GM19238 (cell line): Measurements from ENCODE around the gene ZFYVE1.
"Not testable (repeated sequence)": the region's sequence is repeated elsewhere in the genome, so short reads cannot be mapped to it uniquely, and the experiment has no call there.

ENCODE experiments used
- DNase-seq: peaks from one replicate; pipeline ENCODE4 v3.0.0; 2011; ENCODE audit warnings: low spot score; ENCODE audit not compliant: insufficient read length

Gene ZFYVE1

DNA sequence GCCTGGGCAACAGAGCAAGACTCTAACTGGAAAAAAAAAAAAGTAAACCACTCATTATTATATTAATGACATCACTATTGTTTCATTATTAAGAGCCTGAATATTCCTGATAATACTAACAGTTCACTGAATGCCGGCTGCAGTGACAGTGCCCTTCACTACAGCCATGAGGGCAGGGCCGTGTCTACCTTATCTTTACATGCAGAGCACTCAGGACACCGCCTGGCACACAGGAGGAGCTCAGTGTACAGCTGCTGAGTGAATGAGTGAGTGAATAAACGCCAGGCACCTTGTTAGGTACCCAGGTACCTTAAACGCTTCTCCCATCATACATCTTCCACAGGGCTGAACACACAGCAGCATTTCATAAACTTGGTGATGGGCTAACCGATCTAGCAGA is 23.2 kb downstream of the ZFYVE1 start:
- DNase-seq = no peak

DNA sequence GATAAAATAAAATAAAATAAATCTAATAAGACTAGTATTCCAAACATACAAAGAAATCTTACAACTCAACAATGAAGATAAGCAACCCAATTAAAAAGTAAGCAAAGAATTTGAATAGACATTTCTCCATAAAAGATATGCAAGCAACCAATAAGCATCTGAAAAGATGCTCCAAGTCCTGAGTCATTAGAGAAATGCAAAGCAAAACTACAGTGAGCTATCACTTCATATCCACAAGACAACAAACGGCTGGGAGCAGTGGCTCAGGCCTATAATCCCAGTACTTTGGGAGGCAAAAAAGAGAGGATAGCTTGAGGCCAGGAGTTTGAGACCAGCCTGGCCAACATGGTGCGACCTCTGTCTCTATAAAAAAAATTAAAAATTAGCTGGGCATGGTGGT is 26.8 kb downstream of the ZFYVE1 start:
- no peak for DNase-seq

DNA sequence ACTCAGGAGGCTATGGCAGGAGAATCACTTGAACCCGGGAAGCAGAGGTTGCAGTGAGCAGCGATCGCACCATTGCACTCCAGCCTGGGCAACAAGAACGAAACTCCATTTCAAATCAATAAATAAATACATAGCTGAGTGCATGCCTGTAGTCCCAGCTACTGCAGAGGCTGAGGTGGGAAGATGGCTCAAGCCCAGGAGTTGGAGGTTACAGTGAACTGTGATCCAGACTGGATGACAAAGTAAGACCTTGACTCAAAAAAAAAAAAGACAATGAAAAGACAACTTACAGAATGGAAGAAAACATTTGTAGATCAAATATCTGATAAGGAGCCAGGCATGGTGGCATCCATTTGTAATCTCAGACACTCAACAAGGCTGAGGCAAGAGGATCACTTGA is 27.6 kb downstream of the ZFYVE1 start:
- DNase-seq = no peak

DNA sequence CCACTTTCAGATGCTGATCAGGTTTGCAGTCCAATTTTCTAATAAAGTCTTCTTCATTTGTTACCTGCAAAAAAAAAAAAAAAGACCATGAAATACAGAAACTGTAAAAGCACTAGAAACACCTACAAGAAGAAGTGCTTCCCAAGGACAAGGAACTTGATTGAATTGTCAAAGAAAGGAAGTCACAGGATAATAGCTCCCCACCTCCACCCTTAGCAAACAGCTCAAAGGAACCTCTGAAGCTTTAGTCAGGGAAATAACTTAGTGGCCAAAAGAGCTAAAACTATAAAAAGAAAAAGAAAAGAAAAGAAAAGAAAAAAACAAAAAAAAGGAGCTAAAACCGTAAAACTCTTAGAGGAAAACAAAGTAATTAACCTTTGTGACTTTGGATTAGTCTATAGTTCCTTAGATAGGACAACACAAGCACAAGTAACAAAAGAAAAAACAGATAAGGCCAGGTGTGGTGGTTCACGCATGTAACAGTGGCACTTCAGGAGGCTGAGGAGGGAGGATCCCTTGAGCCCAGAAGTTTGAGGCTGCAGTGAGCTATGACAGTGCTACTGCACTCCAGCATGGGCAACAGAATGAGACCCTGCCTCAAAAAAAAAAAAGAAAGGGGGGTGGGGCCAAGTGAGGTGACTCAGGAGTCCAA is 28.5 kb downstream of the ZFYVE1 start:
- DNase-seq = no peak

DNA sequence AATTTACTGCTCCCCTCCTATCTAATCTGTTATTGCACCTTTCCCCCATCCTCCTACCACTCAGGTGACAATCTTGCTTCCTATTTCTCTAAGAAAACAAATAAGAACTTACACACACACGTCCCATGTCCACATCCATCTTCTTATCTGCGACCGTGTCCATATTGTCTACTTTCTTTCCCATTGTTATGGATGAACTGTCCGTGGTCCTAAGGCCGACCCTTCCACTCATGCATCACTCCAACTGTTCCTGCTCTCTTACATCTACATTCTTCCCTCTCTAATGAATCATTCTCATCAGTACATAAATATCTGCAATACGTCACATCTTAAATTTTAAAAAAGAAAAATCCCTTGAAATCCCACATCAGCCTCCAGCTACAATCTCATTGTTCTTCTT is 30.0 kb downstream of the ZFYVE1 start:
- DNase-seq = no peak

DNA sequence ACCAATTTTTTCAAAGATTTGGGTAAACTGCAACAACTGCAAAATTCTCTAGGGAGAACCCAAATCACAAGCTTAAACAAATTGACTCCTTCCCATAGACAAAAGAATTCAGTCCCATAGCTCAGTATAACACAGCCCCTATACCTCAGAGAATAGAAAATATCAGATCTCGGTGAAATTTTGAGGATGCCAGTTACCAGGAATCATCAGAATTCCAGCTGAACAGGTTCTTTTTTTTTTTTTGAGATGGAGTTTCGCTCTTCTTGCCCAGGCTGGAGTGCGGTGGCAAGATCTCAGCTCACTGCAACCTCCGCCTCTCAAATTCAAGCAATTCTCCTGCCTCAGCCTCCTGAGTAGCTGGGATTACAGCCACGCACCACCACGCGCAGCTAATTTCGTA is 36.7 kb downstream of the ZFYVE1 start:
- no peak for DNase-seq

DNA sequence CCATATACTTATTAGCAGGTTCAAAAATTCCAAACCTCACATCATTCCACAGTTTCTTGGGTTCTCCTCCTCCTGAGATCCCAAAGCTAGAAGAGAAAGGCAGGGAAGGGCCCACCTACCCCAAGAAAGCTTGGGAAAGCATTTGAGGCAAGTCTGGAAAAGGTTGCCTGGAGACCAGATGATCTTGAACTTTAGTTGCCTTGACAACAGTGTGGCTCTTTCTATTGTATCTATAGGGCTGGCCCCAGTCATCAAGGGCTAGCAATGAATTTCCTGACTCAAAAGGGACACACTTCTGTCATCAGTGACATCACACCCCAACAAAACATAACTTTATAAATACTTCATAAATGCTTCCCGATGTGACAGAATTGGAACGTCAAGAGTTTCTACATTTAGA is 40.0 kb downstream of the ZFYVE1 start:
- no peak for DNase-seq

DNA sequence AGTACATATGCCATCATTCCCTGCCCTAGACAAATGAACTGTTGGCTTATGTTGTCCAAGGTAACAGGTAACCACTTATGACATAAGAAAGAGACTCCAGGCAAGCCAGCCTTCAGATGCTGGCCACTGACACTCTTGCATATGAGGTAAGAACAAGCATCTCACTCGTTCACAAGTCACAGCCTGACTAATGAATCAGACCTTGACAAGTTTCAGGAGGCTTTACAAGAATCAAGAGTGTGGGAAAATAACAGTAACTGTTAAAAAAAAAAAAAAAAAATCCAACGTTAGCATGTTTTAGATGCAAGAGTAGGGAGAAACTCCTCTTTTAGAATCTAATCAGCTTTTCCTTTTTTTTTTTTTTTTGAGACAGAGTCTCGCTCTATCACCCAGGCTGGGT is 40.7 kb downstream of the ZFYVE1 start:
- DNase-seq = no peak

DNA sequence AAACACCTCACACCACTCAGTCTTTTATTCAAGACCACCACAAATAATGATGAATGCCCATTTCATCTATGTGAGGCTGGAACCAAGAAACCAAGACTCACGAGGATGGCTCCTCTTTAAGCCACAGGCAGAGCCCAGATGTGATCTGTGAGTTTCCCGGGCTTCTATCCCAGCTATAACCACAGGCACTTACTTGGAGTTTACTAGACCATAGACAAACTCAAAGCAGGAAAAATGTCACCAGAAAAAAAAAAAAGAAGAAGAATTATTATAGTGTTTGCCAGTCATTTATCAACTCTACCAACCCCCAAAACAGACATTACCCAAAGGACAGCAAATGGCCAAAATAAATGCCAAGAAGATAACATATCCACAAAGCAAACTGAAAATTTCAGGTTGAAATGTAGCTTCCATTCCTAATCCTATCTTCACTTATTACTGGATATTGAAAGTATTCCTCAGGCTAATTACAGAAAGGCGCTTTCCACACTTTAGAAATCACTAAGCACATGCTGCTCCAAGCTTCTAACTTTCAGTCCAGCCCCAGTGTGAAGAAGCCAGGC is 44.7 kb downstream of the ZFYVE1 start:
- no peak for DNase-seq

DNA sequence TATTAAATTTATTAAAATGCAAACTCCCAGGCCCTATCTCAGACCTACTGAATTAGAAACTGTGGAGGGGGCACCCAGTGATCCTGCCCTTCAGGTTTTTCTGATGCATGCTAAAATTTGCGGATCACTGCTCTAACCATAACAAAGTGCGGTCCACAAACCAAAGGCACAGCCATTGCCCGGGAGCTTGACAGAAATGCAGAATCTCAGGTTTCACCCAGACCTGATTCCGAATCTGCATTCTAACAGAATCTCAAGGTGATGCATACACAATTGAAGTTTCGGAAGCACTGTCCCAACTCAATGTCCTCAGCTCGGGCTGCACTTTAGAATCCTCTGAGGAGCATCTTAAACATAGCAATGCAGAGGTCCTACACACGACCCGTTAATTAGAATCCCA is 46.0 kb downstream of the ZFYVE1 start:
- DNase-seq = no peak

DNA sequence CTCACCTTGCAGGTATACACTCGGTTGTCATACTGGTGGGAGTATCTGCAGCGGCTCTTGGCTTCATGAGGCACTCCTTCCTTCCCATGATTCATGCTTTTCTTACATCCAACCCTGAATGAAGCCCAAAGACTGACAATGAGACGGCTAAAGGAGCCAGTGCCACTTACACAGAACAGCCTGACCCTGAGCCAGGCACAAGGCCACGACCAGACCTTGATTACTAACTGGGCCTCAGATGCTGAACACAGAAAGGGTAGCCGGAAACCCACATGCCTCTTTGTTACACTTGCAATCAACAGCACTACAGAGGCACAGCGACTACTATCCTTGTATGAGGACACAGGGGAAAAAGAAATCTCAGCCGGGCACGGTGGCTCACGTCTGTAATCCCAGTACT is 48.0 kb downstream of the ZFYVE1 start:
- no peak for DNase-seq

DNA sequence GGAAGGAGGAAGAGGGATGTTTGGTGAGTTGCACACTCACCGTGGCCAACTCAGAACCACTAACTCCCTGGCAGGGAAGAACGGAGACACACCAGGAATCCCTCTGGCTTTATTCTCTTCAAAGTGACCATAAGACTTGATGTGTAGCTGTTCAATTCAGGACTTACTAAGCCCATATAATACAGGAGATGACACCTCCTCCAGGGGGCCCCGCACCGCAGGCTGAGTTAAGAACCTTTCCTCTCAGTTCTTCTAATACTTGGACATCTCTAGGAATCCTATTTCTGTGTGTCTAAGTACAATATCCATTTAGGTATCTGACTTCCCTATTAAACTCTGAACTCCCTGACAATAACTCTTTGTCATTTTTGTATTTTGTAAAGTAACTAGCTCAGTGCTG is 51.1 kb downstream of the ZFYVE1 start:
- DNase-seq = no peak

DNA sequence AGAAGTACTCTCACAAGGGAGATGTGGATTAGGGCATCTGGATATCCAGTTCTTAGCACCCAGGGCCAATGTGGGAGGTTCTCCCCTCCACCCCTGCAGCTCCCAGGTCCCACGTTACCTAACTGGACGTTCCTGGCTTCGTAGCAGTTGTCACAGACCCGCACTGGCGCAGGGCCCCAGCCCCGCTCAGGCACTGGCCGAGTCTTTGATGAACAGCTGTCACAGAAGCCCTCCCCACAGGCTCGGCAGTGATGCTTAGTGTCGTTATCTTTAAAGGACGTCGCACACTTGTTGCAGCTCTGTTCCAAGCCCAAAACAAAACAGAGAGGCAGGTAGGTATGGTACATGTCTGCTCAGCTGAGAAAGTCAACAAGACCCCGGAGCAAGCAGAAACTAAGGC is 52.2 kb downstream of the ZFYVE1 start:
- DNase-seq = no peak

DNA sequence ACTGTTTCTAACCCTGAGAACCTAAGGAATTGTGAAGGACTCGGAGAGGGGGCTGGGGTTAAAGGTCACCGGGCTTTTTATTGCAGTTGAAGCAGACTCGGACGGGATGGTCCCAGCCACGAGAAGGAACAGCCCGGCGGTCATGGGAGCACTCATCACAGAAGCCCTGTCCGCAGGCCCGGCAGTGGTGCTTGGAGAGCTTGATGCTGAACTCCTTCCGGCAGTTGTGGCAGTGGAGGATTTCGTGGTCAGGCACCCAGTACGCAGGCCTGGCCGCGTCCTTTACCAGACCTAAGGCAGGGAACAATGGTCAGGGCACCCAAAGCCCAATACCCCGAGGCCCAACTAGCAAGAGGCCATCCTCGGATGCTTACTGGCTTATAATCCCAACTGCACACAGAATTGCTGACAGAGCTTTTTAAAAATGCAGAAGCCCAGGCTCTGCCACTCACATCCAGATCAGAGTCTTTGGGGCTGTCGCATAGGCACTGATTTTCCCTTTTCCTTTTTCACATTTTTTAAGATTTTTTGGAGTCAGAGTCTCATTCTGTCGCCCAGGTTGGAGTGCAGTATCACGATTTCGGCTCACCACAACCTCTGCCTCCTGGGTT is 56.0 kb downstream of the ZFYVE1 start:
- DNase-seq = no peak

DNA sequence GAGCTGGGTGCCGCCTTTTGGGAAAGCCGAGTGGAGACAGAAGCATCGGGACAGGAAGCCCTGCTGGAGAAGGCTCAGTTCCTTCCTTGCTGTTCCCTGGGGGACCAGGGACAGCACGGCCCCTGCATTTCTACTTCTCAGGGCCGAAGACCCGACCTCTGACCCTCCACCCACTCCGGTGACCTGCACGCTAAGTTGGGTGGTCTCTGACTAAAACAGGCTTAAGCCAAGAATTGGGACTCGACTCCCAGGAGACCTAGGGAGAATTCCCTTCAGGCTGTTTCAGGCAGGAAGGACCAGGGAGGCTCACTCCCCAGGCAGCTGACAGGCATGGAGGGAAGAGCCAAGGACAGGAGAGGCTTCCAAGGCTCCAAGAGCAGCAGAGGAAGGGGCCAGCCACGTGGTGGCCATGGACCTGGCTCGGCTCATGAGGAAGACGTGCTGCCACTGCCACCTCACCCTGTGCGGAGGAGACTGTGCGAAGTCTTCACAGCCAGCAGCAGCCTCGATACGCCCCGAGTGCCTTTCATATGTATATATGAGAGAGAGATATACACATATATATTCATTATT is 56.8 kb downstream of the ZFYVE1 start:
- DNase-seq = no peak

DNA sequence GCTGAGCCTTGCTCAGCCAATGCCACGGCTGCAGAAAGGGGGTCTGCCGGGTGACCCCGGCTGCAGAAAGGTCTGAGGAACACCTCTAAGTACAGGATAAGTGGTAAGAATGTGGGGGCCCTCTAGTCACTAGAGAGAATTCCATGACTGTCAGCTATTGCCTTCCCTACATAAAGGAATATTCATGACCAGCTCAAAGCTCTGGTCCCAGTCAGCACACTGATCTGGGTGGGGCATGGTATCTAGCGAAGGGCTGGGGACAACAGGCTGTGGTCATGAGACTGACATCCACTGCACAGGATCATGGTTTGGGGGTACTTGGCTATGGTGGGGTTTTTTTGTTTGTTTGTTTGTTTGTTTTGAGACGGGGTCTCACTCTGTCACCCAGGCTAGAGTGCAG is 58.6 kb downstream of the ZFYVE1 start:
- DNase-seq = no peak

DNA sequence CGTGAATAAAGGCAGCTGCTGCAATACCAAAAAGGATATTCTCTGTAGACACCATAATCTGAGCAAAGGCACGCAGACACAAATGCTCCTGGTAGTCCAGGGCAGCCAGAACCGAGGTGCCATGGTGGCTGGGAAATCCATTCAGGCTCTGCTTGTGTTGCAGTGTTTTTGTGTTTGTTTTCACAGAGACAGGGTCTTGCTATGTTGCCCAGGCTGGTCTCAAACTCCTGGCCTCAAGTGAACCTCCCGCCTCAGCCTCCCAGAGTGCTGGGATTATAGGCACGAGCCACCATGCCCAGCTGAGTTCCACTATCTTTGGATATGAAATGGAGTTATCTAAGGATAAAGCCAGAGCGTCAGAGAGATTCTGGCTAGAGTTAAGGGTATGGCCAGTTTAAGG is 60.9 kb downstream of the ZFYVE1 start:
- DNase-seq = no peak

DNA sequence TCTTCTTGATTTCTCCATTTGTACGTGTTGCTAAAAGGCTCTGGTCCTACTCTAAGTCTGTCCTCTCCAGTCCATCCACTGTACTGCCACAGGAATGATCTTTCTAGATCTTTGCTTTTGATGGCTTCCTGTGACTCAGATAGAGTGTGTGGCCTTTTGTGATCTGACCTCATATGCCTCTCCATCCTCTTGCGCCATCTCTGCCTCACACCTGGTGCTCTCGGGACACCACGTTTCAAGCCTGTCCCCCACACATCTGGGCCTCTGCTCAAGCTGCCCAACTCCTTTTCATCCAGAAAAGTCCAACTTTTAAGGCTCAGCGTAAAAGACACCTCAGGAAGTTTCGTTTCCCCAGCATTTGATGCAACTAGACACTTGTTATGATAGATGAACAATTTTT is 61.7 kb downstream of the ZFYVE1 start:
- no peak for DNase-seq

DNA sequence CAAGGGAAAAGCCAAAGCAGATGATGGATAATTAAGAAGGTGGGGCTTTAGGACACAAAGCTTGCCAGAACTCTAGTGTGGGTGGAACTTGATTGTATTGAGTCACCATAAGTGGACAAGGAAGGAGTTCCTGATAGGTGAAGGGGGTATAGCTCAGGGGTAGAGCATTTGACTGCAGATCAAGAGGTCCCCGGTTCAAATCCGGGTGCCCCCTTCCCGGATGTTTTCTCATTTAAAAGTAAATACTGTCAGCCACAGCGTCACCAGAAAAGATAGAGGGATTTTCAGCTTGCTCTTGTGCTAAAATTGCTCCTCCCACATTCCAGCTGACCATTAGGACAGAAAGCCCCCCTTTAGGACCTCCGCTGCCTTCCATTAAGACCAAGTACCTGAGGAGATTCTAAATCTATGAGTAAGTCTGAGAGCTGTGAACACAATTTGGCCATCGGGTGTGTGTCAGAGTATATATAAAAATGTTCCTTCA is 64.0 kb downstream of the ZFYVE1 start:
- DNase-seq = no peak

DNA sequence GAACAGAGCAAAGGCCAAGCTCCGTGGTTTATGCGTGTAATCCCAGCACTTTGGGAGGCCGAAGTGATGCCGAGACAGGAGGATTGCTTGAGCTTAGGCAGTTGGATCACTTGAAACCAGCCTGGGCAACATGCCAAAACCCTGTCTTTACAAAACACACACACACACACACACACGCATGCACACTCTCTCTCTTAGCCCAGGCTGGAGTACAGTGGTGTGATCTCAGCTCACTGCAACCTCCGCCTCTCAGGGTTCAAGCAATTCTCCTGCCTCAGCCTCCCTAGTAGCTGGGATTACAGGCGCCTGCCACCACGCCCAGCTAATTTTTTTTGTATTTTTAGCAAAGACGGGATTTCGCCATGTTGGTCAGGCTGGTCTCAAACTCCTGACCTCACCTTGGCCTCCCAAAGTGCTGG is 64.6 kb downstream of the ZFYVE1 start:
- DNase-seq = not testable (repeated sequence)

DNA sequence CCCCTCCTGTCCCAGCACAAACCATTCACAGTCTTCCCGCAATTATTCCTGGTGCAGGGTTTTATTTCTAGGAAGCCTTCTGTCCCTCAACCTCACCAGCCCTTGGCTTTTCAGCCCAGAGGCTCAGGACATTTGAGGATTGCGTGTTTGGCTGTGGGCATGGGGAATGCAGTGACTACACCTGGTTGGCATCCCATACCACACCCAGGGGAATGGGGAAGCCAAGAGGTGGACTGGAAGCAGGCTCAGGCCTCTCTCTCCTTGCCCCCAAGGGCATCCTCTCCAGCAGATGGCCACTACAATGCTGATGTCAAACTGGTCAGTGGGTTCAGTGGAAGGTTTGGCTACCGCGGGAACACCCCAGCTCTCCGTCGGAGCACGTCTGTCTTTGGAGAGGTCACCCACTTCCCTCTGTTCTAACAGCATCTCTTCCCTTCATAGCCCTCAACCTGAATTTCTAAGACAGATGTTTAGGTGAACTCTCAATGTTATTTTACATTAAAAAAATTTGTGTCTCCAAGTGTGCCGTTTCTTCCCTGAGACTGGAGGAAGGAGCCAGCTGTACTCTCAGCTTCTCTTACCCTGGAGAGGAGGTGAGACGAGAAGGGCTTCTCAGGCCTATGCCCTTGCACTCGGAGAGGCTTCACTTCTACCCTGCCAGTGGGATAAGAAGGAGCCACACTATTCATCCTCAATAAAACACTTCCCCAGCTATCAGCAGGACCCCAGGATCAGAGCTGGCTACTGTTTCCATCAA is 65.1 kb downstream of the ZFYVE1 start:
- DNase-seq = no peak

DNA sequence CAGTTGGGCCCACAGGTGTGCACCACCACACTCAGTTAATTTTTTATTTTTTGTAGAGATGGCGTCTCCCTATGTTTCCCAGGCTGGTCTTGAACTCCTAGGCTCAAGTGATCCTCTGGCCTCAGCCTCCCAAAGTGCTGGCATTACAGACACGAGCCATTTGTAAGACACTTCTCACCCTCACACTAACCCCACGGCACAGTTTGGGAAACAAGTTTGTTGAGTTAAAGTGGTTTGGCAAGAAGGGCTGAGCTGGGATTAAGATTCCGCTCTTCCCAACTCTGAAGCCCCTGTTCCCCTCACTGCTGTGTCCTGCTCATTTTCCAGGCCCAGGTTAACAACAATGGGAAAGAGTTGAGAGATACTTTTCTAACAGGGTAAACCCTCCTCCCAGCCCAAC is 65.9 kb downstream of the ZFYVE1 start:
- not testable (repeated sequence) for DNase-seq
